HG03565 (cell line): Measurements from ENCODE around the gene MAD1L1.

Experiments
- ATAC-seq: cut with Tn5 transposase; IDR thresholded peaks from one replicate; pipeline ENCODE4 v1.9.1; 2021; ENCODE audit warnings: mild to moderate bottlenecking, moderate library complexity; ENCODE audit not compliant: unreplicated experiment

The MAD1L1 gene

DNA sequence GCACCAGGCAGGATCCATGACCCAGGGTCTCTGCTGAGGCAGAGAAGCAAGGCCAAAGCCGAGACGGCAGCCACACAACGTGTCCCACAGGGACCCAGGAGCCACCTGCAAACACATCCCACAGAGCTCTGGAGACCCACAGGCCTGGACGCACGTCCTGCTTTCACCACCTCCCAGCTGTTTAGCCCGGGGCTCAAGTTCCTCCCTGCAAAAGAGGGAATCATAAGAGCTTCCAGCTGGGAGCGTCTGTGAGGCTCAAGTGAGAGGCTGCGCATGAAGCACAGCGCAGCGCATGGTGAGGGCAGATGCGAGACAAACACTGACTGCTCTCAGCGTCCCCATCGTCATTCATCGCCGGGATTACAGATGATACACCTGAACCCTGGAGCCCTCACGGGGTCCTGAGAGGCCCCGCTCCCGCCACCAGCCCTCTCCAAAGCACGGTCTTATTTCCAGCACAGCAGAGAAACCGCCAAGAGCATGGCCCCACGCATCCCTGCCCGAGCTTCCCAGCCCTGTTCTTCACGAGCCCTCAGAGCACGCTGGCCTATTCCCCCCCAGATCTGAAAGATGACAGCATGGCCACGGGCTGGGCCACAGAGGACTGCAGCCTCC lies 88.7 kb downstream of the MAD1L1 start:
- ATAC-seq: no peak

DNA sequence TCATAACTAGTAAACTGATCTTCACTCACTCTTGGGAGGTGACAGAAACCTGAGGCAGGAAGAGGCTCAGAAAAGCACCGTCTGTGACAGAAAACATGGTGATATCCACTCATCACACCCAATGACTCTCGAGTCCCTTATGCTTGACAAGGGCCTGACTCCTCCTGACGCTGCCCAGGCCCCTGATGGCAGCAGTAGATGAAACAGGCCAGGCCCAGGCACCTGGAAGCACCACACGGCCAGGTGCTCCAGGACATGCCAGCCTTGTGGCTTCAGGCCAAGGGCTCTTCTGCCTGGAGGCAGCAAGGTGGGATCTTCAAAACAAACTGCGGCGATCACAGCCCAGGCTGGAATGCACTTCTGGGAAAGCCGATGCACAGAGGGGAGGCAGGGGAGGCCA lies 89.3 kb downstream of the MAD1L1 start:
- ATAC-seq: no peak

DNA sequence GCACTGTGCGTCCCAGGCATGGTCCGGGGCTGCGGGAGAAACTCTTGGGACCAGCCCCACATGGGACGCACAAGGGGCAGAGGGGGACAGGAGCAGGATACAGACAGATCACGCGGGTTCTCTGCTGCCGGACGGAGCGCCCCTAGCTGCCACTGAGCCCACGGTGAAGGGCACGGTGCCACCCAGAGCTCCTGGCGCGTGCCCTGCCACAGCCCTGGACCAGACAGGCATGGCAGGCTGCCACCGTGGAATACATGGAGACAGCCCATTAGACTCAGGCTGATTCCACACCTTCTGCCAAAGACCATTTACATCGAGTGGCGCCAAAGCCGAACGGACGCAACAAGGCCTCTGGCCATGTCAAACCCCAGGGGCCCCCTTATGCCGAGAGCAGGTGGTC lies 90.4 kb downstream of the MAD1L1 start:
- ATAC-seq: no peak

DNA sequence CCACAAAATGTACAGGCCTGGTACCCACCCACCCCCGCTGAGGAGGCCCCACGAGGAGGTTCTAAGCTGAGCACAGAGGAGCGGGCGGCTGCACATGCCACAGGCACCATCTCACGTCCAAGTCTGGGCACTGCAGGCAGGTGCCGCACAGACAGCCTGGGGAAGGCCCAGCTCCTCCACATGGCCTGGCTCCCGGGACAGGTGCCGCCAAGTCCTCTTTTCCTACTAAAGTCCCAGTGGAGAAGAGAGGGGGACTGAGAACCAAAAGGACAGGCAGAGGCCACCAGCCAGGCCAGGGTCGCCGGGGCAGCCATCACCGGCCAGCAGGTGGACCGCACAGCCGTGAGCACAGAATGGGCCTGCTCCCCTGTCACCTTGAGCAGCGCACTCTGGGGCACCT lies 91.1 kb downstream of the MAD1L1 start:
- ATAC-seq: no peak

DNA sequence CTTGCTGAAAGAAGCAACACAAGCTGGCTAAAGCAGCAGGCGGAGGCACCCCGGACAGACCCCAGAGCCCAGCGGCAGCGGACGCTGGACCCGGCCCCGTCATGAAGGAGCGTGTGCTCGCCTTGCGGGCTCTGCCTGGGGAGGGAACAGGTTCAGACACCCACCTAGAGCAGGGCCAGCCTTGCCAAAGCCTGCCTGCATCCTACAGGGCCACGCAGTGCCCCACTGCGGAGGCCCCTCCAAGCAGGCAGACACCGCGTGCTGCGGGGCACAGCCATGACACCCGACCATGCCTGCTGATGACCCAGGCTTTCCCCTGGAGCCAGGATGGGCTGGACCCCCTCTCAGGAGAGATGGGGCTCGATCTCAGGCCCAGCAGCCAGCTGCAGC lies 91.7 kb downstream of the MAD1L1 start:
- ATAC-seq: no peak

DNA sequence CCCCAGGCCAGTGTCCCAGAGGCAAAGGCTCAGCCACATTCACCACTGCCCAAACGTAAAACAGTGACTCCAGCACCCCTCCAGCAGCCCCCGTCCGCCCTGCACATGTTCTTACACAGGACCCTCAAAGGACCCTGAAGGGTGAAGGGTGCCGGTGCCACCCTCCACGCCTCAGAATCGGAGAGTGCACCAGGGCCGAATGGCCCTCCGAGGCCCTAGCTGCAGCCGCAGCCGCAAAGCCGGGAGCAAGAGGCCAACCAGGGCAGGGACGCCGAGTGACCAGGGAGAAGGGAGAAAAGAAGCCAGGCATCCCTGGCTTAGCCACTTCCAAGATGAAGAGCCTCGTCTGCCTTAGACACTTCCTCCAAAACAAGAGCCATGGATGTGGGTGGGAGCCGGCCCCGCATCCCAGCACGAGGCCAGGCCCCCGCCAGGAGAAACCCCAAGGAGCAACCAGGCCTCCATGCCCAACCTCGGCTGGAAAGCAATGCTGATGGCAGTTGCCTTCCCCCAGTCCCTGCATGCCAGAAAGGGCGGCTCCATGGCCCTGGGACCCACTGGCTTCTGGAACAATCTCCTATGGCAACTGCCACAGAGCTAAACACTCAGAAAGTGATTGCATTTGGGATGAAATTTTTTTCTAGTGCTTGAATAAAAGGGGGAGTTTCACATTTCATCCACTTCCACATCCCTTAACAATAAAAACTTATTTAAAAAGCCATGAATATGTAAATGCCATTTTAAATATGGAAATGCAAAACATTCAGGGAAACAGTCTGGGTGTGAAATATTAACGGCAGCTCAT lies 92.3 kb downstream of the MAD1L1 start:
- ATAC-seq: no peak

DNA sequence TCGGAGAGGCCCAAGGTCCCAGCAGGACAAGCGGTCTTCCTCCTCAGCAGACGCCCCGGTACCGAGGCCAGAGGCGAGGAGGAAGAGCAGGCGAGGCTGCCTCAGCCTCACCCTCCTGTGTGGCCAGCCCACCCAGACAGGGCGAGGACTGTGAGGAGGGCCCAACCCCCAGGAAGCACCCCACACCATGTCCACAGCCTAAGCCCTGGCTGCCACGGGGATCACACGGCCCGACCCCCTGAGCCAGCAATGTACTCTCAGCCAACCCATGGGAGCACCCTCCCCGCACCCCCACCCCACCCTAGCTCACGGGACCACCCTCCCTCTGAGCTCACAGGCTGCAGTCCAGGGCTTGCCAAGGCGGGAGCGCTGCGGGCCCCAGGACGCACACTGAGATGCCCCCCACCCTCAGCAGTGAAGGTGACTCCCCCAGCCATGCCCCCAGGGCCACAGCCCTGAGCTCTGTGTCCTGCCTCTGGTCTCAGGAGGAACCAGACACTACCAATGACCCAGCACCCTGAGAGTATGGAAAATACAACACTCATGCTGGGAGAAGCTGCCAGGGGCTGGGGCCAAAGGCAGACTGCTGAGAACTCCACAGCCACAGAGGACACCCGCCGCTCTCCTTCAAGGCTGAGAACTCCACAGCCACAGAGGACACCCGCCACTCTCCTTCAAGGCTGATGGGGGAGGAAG lies 93.6 kb downstream of the MAD1L1 start:
- ATAC-seq: no peak

DNA sequence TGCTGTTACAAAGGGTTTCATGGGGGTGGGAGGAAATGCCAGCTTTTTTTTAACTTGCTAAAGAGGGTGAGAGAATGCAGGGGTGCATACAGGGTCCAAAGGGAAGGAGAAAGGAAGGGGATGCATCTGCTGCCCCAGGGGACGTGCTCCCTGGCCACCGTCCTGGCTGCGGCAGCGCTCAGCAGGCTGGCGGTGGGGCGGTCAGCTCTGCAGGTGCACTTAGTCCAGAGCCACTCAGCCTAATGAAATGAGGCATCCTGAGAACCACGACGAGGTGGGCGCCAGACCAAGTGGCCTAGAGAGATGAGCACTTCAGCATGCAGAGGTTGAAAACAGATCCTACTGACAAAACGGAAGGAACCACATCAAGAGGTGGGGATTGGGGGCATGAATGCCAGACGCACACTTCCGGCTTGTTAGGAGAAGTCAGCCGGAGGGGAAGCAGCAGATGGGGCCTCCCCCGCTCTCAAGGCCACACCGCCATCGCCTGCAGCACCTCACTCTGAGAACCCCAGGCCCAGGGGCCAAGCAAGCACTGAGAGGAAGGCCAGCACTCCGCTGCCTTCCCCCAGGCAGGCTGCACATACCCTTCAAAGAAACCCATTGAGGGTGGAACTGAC lies 94.5 kb downstream of the MAD1L1 start:
- ATAC-seq: no peak

DNA sequence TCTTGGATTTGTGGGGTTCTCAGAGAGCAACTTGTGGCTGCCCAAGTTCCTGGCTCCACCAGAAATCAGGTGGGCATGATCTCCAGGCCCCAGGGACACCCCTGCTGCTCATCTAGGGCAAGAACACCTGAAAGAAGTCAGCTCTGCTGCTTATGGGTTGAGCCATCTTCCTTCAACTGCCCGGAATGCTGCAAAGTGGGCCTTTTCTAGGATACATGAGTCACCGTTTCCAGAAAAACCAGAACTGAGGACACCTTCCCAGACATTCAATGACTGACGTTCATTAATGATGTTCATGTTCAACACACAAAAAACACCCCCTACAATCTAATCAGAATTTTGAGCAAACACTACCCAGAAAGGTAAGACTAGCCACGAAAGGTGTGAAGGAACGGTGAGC lies 98.0 kb downstream of the MAD1L1 start:
- no peak for ATAC-seq

DNA sequence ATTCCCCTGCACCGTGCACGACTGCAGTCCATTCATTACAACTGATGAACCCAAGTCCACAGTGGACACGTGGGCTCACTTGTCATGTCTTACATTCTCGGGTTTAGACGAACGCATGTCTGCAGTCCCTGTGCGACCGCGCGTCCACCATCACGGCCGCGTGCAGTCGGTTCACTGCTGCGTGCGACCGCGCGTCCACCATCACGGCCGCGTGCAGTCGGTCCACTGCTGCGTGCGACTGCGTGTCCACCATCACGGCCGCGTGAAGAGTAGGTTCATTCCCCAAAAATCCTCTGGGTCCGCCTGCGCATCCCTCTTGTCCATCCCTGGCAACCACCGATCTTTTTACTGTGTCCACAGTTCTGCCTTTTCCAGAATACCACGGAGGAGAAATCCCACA lies 100.5 kb downstream of the MAD1L1 start:
- ATAC-seq: no peak

DNA sequence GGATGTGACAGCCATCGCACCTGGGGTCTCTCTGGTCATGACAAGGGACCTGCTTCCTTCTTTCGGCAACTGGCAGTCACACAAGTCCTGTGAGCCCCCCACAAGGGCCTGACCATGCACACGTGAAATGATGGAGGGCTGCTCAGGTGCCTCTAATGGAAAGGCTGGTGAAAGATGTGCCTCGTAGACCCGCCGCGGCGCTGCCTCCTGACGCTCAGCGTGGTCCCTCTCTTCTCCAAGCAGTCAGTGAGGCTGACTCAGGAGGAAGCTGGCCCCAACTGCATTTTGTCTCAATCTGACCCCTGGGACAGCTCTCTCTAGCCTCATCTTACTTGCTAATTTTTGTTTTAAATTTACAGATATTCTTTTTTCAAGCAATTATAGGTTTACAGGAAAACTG lies 100.9 kb downstream of the MAD1L1 start:
- no peak for ATAC-seq

DNA sequence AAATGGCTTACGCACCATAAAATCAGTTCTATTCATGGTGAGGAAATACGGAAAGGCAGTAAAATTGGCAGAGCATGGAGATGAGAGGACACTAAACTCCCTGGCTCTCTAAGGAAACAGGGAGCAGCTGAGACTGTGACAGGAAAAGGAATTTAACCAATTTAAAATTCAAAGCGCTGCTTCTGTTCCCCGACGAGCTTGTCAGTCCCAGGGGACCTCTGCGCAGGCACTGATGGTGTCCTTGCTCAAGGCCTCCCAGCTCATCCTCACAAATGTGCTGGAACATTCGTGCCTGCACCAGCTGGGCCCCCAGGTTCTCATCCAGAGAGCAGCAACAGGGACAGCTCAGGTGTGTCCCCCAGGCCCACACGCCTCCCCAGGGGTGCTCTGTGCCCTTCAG lies 101.4 kb downstream of the MAD1L1 start:
- no peak for ATAC-seq

DNA sequence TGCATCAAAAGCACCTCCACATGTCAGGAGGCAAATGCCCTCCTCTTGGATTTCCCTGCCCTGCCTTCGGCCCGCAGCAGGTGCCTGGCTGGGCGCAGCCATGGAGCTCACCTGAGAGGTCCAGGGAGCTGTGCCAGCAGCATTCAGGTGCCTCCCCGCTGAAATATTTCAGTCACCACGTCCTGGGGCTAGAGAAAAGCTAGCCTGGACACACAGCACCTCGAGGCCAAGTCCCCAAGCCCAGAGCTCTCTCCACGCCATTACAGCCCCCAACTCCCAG lies 102.7 kb downstream of the MAD1L1 start:
- no peak for ATAC-seq

DNA sequence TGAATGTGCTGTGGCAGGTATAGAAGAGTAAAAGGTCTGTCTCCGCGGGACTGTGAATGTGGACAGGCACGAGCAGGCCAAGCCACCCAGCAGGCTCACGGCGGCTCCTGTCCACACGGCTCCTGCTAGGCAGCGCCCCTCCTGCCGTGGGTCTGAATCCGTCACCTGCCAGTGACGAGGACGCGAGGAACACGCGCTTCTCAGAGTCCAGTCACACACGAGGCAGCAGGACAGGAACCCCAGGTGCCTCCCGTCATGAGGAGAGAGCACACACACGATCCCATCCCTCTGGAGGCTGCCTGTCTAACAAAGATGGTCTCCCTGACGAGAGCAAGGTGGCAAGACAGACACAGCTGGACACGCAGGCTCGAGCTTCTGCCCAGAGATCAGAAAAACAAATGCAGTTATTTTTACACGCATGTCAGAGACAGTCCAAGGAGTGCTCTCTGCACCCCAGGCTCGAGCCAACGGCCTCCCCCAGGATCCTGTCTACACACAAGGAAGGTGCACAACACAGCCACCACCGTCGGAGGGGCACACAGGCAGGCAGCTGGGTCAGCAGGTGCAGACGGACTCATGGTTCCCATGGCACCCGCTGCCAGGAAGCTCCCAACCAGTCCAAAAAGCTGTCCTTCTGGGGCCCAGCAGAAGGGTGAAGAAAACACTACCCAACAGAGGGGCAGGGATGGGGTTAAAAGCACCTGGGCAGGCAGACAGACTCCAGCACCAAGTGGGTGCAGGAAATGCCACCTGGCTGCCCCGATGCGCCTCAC lies 103.2 kb downstream of the MAD1L1 start:
- ATAC-seq: no peak

DNA sequence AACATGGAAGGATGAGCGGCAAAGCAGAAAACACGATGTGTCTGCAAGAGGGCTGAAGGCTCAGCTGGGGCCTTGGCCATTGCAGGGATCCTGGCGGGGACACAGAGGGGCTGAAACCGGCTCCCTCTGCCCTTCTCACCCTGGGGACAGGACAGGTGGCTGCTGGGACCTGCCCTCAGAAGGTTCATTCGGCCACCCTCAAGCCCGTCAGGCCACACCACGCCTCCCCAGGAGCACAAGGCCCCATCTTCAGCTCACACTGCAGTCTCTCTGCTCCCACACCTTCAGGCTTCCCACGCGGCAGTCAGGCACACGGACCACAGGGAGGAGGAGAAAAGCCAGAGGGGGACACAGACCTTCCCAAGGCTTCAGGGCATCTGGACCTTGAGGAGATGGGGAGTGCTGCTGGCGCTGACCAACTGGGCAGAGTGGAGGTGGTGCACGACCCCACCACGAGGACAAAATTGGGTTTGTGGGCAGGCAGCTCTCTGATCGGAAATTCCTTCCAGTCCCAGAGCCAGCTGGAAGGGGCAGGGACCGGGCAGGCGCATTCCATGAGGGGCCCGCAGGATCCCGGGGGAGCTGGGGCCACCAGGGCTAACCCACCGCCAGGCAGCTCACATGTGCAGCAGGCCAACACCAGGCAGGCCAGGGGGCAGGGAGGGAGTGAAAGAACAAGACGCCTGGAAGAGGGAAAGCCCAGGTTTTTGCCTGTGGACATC lies 104.0 kb downstream of the MAD1L1 start:
- no peak for ATAC-seq

DNA sequence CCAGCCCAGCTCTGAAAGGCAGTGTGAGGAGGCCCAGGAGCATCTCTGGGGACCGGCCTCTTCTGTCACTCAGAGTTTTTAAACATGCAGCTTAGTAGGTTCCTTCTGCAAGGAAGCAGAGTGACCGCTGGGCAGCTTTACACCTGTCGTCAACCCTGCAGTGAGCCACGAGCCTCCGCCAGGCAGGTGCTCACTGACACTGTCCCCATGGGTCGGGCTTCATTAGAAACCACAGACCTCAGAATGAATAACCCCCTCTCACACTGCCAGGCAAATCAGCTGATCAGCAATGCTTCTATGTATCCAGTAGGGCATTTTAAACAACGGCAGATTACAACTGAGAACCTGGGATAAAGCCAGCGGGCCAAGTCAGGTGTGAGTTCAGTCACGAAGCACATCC lies 106.1 kb downstream of the MAD1L1 start:
- no peak for ATAC-seq

DNA sequence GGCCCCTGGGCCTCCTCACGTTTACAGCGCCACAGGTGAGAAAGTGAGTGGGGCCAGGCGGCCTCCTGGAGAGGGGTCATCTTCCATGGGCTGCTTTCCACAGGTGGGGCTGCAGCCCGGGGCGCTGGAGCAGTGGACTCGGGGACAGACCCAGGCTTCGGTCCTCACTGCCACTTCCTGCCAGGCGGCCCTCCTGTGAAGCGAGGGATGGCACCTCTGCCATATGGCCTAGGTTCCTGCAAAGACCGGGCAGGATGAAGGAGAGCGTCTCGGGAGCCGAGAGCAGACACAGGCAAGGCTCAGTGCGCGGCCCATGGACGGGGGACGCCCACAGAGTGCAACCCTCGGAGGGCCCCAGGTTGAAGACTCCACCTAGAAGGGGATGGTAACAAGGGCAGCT lies 106.8 kb downstream of the MAD1L1 start:
- no peak for ATAC-seq

DNA sequence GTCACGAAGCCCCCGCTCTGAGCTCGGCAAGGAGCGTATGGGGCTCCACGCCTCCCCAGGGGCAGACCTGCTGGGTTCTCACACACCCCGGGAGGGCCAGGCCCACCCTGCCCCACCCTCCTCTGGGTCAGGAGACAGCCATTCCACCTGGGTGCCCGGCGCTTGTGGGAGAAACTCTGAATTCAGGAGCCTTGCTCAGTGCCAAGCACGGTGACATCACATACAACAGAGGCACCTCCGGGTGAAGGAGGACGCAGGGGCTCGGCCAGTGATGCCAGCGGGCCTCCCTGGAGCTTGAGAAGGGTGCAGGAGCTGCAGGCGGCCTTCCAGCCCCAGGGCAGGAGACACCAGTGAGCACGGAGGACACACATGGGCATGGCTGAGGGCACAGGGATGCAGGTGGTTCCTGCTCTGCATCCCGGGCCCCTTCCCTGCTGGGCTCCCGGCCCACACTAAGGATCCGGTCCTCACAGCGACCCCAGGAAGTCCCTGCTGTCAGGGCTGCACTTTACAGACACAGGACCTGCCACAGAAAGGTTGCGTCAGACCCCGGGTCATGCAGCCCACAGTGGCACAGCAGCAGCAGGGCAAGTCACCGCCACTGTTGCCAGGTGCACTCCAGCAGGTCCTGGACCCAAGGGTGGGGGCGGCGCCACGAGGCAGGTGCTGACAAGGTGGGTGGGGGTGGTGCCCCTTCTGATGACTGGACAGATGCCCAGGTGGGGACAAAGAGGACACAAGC lies 108.0 kb downstream of the MAD1L1 start:
- ATAC-seq: no peak

DNA sequence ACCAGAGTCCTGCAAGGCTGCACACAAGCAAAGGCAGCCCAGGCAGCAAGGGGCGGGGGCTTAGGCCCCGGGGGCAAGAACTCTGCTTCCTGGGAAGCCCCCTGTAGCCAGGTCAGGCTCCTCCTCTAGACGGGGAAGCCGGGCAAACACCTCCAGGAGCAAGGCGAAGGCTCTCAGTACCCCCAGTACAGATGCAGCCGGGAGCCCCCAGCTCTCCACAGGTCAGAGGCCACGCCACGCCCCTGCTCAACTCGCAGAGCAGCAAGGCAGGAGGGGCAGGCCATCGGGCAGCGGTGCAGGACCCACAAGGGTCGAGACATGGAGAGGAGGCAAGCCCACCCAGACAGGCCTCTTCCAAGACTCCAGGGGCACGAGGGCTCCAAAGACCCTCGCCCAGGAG lies 108.8 kb downstream of the MAD1L1 start:
- ATAC-seq: no peak

DNA sequence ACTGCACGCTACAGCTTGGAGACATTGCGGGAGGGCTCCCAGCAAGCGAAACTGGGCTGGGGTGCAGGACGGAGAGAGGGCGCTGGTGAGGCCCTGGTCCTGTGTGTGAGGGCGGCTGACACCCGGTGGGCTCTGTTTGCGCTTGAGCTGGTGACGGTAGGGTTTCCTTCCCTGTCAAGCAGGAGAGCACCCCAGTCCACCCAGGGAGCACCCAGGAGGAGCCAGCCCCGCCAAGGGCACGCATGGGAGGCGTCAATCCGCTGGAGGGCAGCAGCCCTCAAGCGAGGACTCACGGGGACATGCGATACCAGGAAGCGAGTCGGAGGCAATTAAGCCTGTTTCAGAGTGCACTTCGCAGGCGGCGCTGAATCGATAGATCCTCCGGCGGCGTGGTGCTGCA lies 109.4 kb downstream of the MAD1L1 start:
- ATAC-seq: no peak
